GM18907 (cell line): ENCODE data around the gene SIPA1L3.
A peak's percentile ranks its signal among the peaks of the same experiment; 100 is the strongest.
"Not testable (repeated sequence)": the region's sequence is repeated elsewhere in the genome, so short reads cannot be mapped to it uniquely, and the experiment has no call there.

Source experiments
- ATAC-seq: cut with Tn5 transposase; IDR thresholded peaks from one replicate; pipeline ENCODE4 v1.9.1; 2021; ENCODE audit warnings: mild to moderate bottlenecking, moderate library complexity; ENCODE audit not compliant: unreplicated experiment

Gene SIPA1L3, protein sequence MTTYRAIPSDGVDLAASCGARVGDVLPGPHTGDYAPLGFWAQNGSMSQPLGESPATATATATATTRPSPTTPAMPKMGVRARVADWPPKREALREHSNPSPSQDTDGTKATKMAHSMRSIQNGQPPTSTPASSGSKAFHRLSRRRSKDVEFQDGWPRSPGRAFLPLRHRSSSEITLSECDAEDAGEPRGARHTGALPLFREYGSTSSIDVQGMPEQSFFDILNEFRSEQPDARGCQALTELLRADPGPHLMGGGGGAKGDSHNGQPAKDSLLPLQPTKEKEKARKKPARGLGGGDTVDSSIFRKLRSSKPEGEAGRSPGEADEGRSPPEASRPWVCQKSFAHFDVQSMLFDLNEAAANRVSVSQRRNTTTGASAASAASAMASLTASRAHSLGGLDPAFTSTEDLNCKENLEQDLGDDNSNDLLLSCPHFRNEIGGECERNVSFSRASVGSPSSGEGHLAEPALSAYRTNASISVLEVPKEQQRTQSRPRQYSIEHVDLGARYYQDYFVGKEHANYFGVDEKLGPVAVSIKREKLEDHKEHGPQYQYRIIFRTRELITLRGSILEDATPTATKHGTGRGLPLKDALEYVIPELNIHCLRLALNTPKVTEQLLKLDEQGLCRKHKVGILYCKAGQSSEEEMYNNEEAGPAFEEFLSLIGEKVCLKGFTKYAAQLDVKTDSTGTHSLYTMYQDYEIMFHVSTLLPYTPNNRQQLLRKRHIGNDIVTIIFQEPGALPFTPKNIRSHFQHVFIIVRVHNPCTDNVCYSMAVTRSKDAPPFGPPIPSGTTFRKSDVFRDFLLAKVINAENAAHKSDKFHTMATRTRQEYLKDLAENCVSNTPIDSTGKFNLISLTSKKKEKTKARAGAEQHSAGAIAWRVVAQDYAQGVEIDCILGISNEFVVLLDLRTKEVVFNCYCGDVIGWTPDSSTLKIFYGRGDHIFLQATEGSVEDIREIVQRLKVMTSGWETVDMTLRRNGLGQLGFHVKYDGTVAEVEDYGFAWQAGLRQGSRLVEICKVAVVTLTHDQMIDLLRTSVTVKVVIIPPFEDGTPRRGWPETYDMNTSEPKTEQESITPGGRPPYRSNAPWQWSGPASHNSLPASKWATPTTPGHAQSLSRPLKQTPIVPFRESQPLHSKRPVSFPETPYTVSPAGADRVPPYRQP (N-terminal part only)

GRCh38 chr19:37906869-37907734, at the start of gene SIPA1L3:
SIPA1L3 (plus strand) TSS chr19:37907208; CDS start chr19:38081566, 174,358 bp downstream.
- peak; percentile 87 for ATAC-seq

DNA sequence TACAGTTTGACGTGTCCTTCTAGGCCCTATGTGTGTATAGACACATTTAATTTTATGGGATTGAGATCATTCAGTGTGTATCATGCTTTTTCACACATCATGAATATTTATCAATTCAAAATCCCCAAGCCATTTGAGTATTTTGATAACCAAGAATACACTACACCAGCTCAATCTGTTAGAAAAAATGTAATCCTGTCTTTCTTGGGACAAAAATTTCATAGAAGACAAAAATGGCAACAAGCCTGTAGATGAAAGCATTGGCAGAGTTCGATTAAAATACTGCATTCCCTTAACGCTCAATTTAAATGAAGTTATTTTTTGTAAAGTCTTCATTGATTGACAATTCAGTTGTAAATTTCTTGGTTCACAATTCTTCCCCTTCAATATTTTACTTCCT, 42.5 kb upstream of the SIPA1L3 start:
- ATAC-seq, result no peak

- not testable (repeated sequence) for ATAC-seq
Measured at GRCh38 chr19:37865930-37866329, 41.1 kb upstream of the SIPA1L3 start.

DNA sequence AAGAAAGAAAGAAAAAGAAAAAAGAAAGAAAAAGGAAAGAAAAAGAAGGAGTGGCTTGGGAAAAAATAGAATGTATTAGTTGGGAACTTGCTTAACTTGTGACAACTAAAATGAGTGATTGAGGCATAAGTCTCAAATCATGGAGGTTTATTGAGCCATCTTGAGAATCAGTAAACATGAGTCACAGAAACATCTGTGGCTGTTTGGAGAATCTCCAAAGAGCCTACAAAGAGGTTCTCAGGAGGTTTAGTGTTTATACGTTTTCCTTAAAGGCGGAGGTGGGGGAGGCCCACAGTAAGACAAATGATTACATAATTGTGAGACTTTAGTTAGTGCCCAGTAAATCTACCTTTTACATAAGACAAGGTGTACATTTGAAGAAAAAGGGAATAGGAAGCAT, 39.2 kb upstream of the SIPA1L3 start:
- ATAC-seq, result no peak

- ATAC-seq, result no peak
Measured at GRCh38 chr19:37869766-37870340, 37.2 kb upstream of the SIPA1L3 start.

DNA sequence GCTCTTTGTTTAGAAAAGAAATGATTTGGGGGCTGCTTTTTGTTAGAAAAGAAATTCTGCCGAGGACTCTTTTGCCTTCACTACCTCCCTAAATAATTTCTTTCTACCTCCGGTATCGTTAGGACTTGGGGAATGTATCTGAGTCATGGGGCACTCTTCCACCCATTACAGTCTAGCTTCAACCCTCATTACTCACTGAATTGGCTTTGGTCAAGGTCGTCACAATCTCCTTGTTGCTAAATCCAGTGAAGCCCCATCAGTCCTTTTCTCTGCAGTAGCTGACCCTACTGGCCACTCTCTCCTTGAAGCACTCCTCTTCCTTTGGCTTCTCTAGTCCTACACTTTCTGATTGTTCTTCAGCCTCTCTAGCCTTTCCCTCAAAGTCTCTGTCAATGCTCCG, 34.6 kb upstream of the SIPA1L3 start:
- no peak for ATAC-seq

DNA sequence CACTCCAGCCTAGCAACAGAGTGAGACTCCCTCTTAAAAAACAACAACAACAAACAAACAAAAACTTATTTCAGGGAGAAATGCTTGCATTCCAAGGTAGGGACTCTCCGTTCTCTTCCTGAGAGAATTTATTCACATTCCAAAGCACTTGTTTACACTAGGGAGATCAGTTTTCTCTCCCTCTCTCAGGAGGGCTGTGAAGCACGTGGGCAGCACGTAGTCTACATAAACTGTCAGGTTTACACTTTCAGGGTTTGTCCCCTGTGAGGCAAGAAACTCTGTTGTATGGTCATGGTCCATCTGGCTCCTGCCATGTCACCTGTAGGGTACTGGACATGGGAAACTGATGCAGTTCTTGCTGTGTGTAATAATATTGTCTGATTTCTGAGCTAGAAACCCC, 32.2 kb upstream of the SIPA1L3 start:
- no peak for ATAC-seq

DNA sequence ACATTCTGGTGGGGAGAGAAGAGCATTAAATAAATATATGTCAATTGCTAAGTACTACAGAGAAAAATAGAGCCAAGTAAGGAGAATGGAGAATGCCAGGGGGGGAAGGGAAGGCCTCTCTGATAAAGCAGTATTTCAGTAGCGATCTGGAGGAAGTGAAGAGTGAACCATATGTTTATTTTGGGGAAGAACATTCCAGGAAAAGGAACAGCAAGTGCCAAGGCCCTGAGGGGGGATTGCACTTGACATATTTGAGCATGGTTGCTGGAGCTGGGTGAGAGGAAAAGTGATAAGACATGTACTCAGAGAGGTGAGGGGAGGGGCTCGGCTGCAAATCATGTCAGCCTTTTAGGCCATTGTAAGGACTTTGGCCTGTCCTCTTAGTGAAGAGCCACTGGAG, 31.0 kb upstream of the SIPA1L3 start:
- ATAC-seq, result no peak

GRCh38 chr19:37877147-37877546, 29.9 kb upstream of the SIPA1L3 start:
- ATAC-seq, result no peak

DNA sequence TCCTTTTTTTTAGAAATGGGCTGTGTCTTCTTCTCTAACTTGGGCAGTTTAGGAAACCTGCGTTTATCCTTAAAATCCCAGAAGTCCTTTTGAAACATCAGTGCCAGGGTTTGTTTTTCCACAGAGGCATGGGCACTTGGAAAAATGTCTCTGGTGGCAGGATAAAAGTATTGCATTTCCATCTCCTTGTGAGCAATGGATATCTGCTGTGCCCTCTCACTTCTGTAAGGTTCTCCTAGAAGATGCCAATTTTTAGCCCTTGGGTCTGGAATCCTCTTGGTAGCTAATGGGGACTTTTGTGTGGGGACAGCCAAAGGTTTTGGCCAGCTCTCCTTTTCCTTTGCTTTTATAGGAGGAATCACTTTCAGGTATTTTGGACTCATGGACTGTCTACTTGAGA, 21.6 kb upstream of the SIPA1L3 start:
- ATAC-seq, result no peak

DNA sequence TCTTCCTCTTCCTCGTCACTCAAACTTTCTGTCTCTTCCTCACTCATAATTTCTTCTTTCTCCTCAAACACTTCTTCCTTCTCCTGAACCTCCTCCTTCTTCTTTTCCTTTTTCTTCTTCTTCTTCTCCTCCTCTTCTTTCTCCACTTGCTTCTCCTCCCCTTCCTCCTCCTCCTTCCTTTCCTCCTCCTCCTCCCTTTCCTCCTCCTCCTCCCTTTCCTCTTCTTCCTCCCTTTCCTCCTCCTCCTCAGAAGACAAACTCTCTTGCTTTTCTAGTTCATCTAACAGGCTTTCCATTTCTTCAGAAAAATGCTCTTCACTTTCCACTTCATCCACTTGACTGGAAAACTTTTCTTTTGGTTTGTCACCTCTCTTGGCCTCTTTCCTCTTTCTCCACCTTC, 20.4 kb upstream of the SIPA1L3 start:
- no peak for ATAC-seq

DNA sequence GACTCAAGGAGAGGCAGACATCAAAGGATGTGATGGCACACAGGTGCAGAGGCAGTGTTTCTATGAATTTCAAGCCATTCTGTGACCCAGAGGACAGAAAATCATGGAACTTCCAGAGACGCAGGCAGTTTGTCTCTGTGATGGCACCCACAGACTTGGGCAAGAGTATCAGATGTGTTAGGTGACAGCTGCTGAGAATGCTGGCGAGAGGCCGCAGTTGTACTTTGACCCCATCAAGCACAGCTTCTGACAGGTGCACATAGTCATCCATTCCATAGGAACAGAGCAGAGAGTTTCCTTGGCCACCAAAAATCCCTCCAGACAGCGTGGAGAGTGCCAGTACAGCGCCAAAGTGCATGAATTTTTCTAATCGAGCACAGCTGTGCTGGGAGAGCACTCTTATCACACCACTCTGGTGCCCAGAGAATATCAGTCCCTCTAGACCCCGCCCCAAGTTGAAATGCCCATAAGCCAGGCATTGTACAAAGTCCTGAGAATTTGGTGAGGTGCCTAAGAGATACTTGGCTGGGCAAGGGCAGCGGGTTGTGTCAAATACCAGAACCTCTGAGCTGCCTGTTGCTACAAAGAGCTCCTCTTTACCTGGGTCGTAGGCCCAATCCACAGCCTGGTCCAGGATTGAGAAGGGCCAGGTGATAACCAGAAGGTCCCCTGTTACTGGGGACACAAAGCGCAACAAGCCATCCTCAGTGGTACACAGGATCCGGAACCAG, 13.0 kb upstream of the SIPA1L3 start:
- no peak for ATAC-seq

DNA sequence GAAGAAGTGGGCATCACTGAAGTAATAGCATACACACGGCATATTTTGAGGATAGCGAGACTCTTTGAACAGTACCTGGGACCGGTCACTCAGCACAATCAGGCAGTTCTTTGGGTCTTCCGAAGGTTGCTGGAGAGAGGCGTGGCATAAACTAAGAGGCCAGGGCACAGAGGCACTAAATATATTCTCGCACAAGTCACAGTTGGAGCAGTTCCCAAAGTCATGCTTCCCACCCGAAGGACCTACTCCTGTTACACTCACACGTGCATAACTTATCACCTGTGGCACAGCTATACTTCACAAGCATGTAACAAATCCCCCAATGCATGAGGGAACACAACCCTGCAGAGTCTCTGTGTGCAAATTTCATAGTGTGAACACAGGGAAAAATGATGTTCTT, 10.8 kb upstream of the SIPA1L3 start:
- no peak for ATAC-seq

DNA sequence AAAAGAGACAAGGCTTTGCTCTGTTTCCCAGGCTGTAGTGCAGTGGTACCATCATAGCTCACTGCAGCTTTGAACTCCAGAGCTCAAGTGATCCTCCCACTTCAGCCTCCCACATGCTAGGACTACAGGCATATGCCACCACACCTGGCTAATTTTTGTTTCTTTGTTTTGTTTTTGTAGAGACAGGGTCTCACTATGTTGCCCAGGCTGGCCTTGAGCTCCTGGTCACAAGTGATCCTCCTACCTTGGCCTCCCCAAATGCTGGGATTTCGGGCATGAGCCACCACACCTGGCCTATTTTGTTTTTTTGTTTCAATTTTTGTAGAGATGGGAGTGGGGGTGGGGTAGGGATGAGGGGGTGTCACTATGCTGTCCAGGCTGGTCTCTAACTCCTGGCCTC, 7.6 kb upstream of the SIPA1L3 start:
- ATAC-seq, result no peak

DNA sequence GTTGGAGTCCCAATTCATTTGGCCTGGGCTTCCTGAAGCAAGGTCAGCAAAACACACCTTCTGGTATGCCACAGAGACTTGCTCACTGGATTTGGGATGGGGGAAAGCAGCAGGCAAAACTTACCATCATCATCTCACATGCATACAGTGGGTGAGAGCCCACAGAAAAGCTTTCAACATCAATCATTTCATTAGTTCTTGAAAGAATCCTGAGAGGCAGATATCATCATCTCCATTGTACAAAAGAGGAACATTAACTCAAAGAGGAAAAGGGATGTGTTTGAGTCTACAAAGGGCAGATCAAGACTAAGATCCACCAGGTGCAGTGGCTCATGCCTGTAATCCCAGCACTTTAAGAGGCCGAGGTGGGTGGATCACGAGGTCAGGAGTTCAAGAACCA, 7.0 kb upstream of the SIPA1L3 start:
- ATAC-seq, result no peak

- peak; percentile 41 for ATAC-seq
Measured at GRCh38 chr19:37902668-37903067, 4.3 kb upstream of the SIPA1L3 start.

DNA sequence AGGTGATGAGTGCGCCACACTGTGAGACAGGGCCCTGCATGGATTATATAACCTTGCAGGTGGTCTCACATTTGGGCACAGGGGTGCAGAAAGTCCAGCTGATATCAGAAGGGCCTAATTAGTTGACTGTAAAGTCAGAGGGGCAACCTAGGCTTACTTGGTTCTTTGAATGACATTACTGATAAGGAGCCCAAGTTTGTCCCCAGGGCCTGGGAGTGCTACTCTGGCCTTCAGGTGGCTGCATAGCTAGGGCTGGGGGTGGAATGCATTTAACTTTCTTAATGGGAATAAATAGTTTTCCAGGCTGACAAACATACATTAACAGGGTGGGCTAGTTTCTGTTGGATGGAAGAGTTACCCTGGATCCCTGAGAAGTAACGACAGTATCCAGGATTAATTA, 3.9 kb upstream of the SIPA1L3 start:
- ATAC-seq, result no peak

- ATAC-seq, result peak; percentile 25
Measured at GRCh38 chr19:37905946-37906868, 801 bp upstream of the SIPA1L3 start, which contains the start of gene WDR87. WDR87 (minus strand) TSS chr19:37906594; CDS start chr19:37898239, 8,355 bp downstream.
